SK-N-SH treated with all-trans-retinoic acid at 6 μM for 48 hours (cell line): ENCODE results near the gene KIFAP3.

Experiments
- ATAC-seq: fragments of 200-7000 bp; cut with Tn5 transposase; 3 replicates; pipeline ENCODE4 v1.9.1; 2020; ENCODE audit warnings: mild to moderate bottlenecking, moderate library complexity
- ARNTL ChIP-seq: fragments of 450-650 bp; formaldehyde crosslinking; IDR thresholded peaks from 2 replicates; pipeline ENCODE4 v1.5.0; 2020; ENCODE audit warnings: low read depth, mild to moderate bottlenecking, moderate library complexity, borderline replicate concordance
- BACH2 ChIP-seq: fragments of 250-450 bp; sonication (Bioruptor Pico); IDR thresholded peaks from 2 replicates; pipeline ENCODE4 v1.9.0; 2021; ENCODE audit warnings: mild to moderate bottlenecking, borderline replicate concordance
- CSDC2 ChIP-seq: fragments of 250-450 bp; sonication (Bioruptor Pico); IDR thresholded peaks from 2 replicates; pipeline ENCODE4 v1.5.0; 2020; ENCODE audit warnings: mild to moderate bottlenecking, moderate library complexity
- CSRNP3 ChIP-seq: fragments of 250-450 bp; sonication (Bioruptor Pico); IDR thresholded peaks from 2 replicates; pipeline ENCODE4 v1.5.1; 2021; ENCODE audit warnings: mild to moderate bottlenecking, moderate library complexity
- ESRRG ChIP-seq: fragments of 250-450 bp; sonication (Bioruptor Pico); IDR thresholded peaks from 2 replicates; pipeline ENCODE4 v1.6.1; 2021; ENCODE audit warnings: mild to moderate bottlenecking
- GLIS3 ChIP-seq: fragments of 250-450 bp; sonication (Bioruptor Pico); IDR thresholded peaks from 2 replicates; pipeline ENCODE4 v1.5.0; 2020; ENCODE audit warnings: mild to moderate bottlenecking, moderate library complexity
- ISL1 ChIP-seq: fragments of 250-450 bp; sonication (Bioruptor Pico); IDR thresholded peaks from 2 replicates; pipeline ENCODE4 v2.1.2; 2022; ENCODE audit warnings: mild to moderate bottlenecking, moderate library complexity
- OSR1 ChIP-seq: fragments of 250-450 bp; sonication (Bioruptor Pico); IDR thresholded peaks from 2 replicates; pipeline ENCODE4 v1.8.0; 2022; ENCODE audit warnings: moderate library complexity, mild to moderate bottlenecking, inconsistent platforms
- PATZ1 ChIP-seq: fragments of 250-450 bp; sonication (Bioruptor Pico); IDR thresholded peaks from 2 replicates; pipeline ENCODE4 v1.8.0; 2020; ENCODE audit warnings: mild to moderate bottlenecking, moderate library complexity, borderline replicate concordance
- PPARA ChIP-seq: fragments of 250-450 bp; sonication (Bioruptor Pico); IDR thresholded peaks from 2 replicates; pipeline ENCODE4 v1.5.0; 2020; ENCODE audit warnings: mild to moderate bottlenecking, borderline replicate concordance
- RARB ChIP-seq: fragments of 250-450 bp; sonication (Bioruptor Pico); IDR thresholded peaks from 2 replicates; pipeline ENCODE4 v1.8.0; 2021; ENCODE audit warnings: mild to moderate bottlenecking, moderate library complexity
- SNAI2 ChIP-seq: fragments of 250-450 bp; sonication (Bioruptor Pico); IDR thresholded peaks from 2 replicates; pipeline ENCODE4 v1.5.0; 2020; ENCODE audit warnings: mild to moderate bottlenecking, moderate library complexity
- TOX ChIP-seq: fragments of 250-450 bp; sonication (Bioruptor Pico); IDR thresholded peaks from 2 replicates; pipeline ENCODE4 v1.8.0; 2021; ENCODE audit warnings: mild to moderate bottlenecking, moderate library complexity, borderline replicate concordance
- TSHZ2 ChIP-seq: fragments of 250-450 bp; sonication (Bioruptor Pico); IDR thresholded peaks from 2 replicates; pipeline ENCODE4 v1.5.0; 2020; ENCODE audit warnings: mild to moderate bottlenecking, moderate library complexity
- ZC3H10 ChIP-seq: fragments of 250-450 bp; sonication (Bioruptor Pico); IDR thresholded peaks from 2 replicates; pipeline ENCODE4 v1.5.1; 2021; ENCODE audit warnings: mild to moderate bottlenecking, moderate library complexity
- ZFP30 ChIP-seq: fragments of 450-650 bp; formaldehyde crosslinking; IDR thresholded peaks from 2 replicates; pipeline ENCODE4 v1.5.0; 2022; ENCODE audit warnings: mild to moderate bottlenecking, moderate library complexity
- ZNF565 ChIP-seq: fragments of 450-650 bp; formaldehyde crosslinking; conservative IDR thresholded peaks from 2 replicates; pipeline ENCODE4 v1.5.0; 2020; ENCODE audit warnings: low read depth, mild to moderate bottlenecking, moderate library complexity
- ZNF70 ChIP-seq: fragments of 450-650 bp; formaldehyde crosslinking; IDR thresholded peaks from 2 replicates; pipeline ENCODE4 v1.5.0; 2020; ENCODE audit warnings: mild to moderate bottlenecking, moderate library complexity

The KIFAP3 gene

GRCh38 chr1:169891539-169891885 lies 183.0 kb downstream of the KIFAP3 start:
- no peak for ATAC-seq
- TF ChIP-seq ARNTL (CRISPR knock-in tag): no peak
- no peak for TF ChIP-seq PATZ1 (CRISPR knock-in tag)
- no peak for TF ChIP-seq TOX
- TF ChIP-seq GLIS3 (CRISPR knock-in tag): no peak
- no peak for TF ChIP-seq RARB (CRISPR knock-in tag)
- TF ChIP-seq OSR1 (CRISPR knock-in tag): no peak
- TF ChIP-seq, all 23 proteins: peak for 0

GRCh38 chr1:169890761-169891538 lies 183.5 kb downstream of the KIFAP3 start:
- ATAC-seq: no peak
- TF ChIP-seq PPARA (CRISPR knock-in tag): no peak
- no peak for TF ChIP-seq ISL1 (CRISPR knock-in tag)
- no peak for TF ChIP-seq SNAI2
- no peak for TF ChIP-seq TSHZ2 (CRISPR knock-in tag)
- no peak for TF ChIP-seq BACH2 (CRISPR knock-in tag)
- no peak for TF ChIP-seq PATZ1 (CRISPR knock-in tag)
- TF ChIP-seq ZC3H10 (CRISPR knock-in tag): no peak
- no peak for TF ChIP-seq CSRNP3
- TF ChIP-seq ARNTL (CRISPR knock-in tag): no peak
- TF ChIP-seq OSR1 (CRISPR knock-in tag): no peak
- TF ChIP-seq ZFP30 (CRISPR knock-in tag): no peak
- no peak for TF ChIP-seq RARB (CRISPR knock-in tag)
- TF ChIP-seq GLIS3 (CRISPR knock-in tag): no peak
- no peak for TF ChIP-seq TOX
- no peak for TF ChIP-seq ESRRG
- no peak for TF ChIP-seq ZNF70 (CRISPR knock-in tag)
- TF ChIP-seq, all 23 proteins: peak for 0

GRCh38 chr1:169889871-169890270 lies 184.6 kb downstream of the KIFAP3 start:
- TF ChIP-seq RARB (CRISPR knock-in tag) (no peak), SNAI2 (no peak), ZNF565 (CRISPR knock-in tag) (no peak), BACH2 (CRISPR knock-in tag) (no peak), CSDC2 (CRISPR knock-in tag) (no peak), GLIS3 (CRISPR knock-in tag) (no peak), TSHZ2 (CRISPR knock-in tag) (no peak), ZC3H10 (CRISPR knock-in tag) (no peak)
- TF ChIP-seq, all 23 proteins: peak for 0
- no peak for ATAC-seq
